ENCODE measurements around the gene SUN5.

SUN5 gene

DNA sequence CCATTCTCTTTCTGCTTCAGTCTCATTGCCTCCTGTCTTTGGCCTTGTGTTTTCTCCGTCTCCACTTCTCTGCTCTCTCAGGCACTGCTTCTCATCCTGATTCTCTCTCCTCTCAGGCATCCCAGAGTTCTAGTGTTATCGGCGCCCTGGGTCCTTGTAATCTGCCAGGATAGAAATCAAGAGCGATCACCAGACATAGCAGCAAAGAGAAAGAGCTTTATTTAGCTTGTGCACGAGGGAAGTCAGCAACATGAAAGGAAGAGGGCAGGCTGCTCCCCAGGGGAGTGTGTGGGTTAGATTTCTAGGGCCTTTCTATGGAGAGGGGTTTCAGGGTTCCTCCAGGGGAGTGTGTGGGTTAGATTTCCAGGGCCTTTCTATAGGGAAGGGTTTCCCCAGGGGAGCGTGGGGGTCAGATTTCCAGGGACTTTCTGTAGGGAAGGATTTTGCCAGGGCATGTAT lies 32.5 kb downstream of the SUN5 start:
- H3K27ac ChIP-seq = no peak overlapping the region
- H3K9me3 ChIP-seq = no peaks in the 10 kb centered on the region
- H3K4me1 ChIP-seq (ENCODE audit: control insufficient read depth in 1 of 2, insufficient read depth in 1 of 2, low read depth in 1 of 2, low read length in 1 of 2) = peaks cover 0 to 4% of the 10 kb centered on the region in 2 experiments
- H3K27me3 ChIP-seq = no peaks in the 10 kb centered on the region
- H3K36me3 ChIP-seq = no peaks in the 10 kb centered on the region
- no peak overlapping the region for H3K4me3 ChIP-seq (ENCODE audit: low read depth in 1 of 2, low read length in 1 of 2)
- TF ChIP-seq, protein P1, sequence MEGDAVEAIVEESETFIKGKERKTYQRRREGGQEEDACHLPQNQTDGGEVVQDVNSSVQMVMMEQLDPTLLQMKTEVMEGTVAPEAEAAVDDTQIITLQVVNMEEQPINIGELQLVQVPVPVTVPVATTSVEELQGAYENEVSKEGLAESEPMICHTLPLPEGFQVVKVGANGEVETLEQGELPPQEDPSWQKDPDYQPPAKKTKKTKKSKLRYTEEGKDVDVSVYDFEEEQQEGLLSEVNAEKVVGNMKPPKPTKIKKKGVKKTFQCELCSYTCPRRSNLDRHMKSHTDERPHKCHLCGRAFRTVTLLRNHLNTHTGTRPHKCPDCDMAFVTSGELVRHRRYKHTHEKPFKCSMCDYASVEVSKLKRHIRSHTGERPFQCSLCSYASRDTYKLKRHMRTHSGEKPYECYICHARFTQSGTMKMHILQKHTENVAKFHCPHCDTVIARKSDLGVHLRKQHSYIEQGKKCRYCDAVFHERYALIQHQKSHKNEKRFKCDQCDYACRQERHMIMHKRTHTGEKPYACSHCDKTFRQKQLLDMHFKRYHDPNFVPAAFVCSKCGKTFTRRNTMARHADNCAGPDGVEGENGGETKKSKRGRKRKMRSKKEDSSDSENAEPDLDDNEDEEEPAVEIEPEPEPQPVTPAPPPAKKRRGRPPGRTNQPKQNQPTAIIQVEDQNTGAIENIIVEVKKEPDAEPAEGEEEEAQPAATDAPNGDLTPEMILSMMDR (IDR thresholded peaks at IDR 0.05) = no peak

DNA sequence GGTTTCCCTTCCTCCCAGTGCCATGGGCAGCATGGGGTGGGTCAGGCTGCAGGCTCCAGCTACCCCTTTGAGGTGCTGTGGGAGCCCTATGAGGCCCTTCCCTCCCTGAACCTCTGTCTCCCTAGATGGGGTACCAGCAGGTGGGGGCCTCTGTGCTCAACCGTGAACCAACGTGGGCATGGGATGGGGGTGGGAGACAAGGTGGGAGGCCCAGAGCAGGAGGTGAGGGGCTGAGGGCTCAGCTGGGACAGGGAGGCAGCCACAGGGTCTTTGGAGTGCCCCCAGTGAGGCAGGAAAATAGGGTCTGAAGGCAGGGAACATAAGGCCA lies 33.3 kb downstream of the SUN5 start:
- H3K4me3 ChIP-seq (ENCODE audit: low read depth in 1 of 2, low read length in 1 of 2) = no peak overlapping the region
- H3K4me1 ChIP-seq (ENCODE audit: control insufficient read depth in 1 of 2, insufficient read depth in 1 of 2, low read depth in 1 of 2, low read length in 1 of 2) = peaks cover 0 to 4% of the 10 kb centered on the region in 2 experiments
- H3K27ac ChIP-seq = no peak overlapping the region
- H3K36me3 ChIP-seq = no peaks in the 10 kb centered on the region
- TF ChIP-seq, protein P1 (IDR thresholded peaks at IDR 0.05) = no peak
- no peaks in the 10 kb centered on the region for H3K27me3 ChIP-seq
- no peaks in the 10 kb centered on the region for H3K9me3 ChIP-seq

GRCh38 chr20:32970115-32970972 lies 33.9 kb downstream of the SUN5 start:
- Histone ChIP-seq H3K36me3 (no peaks in the 10 kb centered on the region), H3K9me3 (no peaks in the 10 kb centered on the region), H3K4me3 (ENCODE audit: low read depth in 1 of 2, low read length in 1 of 2) (no peak overlapping the region), H3K27ac (no peak overlapping the region), H3K4me1 (ENCODE audit: control insufficient read depth in 1 of 2, insufficient read depth in 1 of 2, low read depth in 1 of 2, low read length in 1 of 2) (peaks cover 0 to 4% of the 10 kb centered on the region in 2 experiments), H3K27me3 (no peaks in the 10 kb centered on the region)
- TF ChIP-seq, protein P1 (IDR thresholded peaks at IDR 0.05) = no peak

GRCh38 chr20:32969356-32970114 lies 34.7 kb downstream of the SUN5 start:
- no peak overlapping the region for H3K4me3 ChIP-seq (ENCODE audit: low read depth in 1 of 2, low read length in 1 of 2)
- H3K27me3 ChIP-seq = no peaks in the 10 kb centered on the region
- no peak overlapping the region for H3K27ac ChIP-seq
- no peaks in the 10 kb centered on the region for H3K36me3 ChIP-seq
- H3K4me1 ChIP-seq (ENCODE audit: control insufficient read depth in 1 of 2, insufficient read depth in 1 of 2, low read depth in 1 of 2, low read length in 1 of 2) = peaks cover 0 to 4% of the 10 kb centered on the region in 2 experiments
- H3K9me3 ChIP-seq = no peaks in the 10 kb centered on the region
- TF ChIP-seq, protein P1 (IDR thresholded peaks at IDR 0.05) = no peak

DNA sequence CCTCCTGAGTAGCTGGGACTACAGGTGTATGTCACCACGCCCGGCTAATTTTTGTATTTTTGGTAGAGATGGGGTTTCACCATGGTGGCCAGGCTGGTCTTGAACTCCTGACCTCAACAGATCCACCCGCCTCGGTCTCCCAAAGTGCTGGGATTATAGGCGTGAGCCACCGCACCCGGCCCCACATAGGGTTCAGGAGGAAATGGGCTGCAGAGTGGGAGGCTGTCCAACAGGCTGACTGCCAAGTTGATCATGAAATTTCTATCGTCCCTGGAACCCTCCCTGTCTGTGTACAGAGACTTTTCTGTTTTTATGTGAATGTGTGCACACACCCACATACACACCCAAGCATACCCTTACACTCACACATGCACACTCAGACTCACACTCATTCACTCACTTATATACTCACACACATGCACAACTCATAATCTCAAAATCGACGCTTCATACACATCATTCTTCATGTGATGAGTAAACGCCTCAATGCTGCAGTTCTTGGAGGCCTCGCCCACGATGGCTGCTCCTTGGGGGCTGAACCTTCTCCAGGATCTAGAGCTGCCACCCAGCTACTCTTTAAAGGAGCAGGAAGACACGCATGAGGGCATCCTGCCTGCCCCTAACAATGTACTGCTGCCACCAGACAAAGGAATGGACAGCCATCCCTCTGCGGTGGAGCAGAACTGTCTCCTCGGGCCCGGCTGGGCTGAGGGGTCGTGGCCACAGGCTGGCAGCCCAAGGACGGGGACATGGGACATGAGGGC lies 35.6 kb downstream of the SUN5 start:
- TF ChIP-seq, protein P1 (IDR thresholded peaks at IDR 0.05) = no peak
- H3K4me1 ChIP-seq (ENCODE audit: control insufficient read depth in 1 of 2, insufficient read depth in 1 of 2, low read depth in 1 of 2, low read length in 1 of 2) = peaks cover 0 to 4% of the 10 kb centered on the region in 2 experiments
- H3K9me3 ChIP-seq = no peaks in the 10 kb centered on the region
- H3K36me3 ChIP-seq = no peaks in the 10 kb centered on the region
- no peak overlapping the region for H3K4me3 ChIP-seq (ENCODE audit: low read depth in 1 of 2, low read length in 1 of 2)
- H3K27me3 ChIP-seq = no peaks in the 10 kb centered on the region
- no peak overlapping the region for H3K27ac ChIP-seq

Measured in neutrophil (primary cell).